ENCODE measurements around the gene CUL7.
A peak's percentile ranks its signal among the peaks of the same experiment; 100 is the strongest.

The CUL7 gene

GRCh38 chr6:43074847-43075669 lies 21.4 kb upstream of the CUL7 start:
- H3K4me3 Mint-ChIP-seq: peak overlapping the region; percentile 36
- no peaks in the 10 kb centered on the region for H3K4me1 Mint-ChIP-seq
- no peak for ATAC-seq (replicated peaks; ENCODE audit: extremely low read depth, poor library complexity, severe bottlenecking)
- no peak for DNase-seq (ENCODE audit: low spot score in 2 of 2)
- no peak overlapping the region for H3K27ac Mint-ChIP-seq (ENCODE audit: low read depth)
- H3K9me3 Mint-ChIP-seq: no peaks in the 10 kb centered on the region
- H3K36me3 Mint-ChIP-seq (ENCODE audit: insufficient read depth): peaks cover 5% of the 10 kb centered on the region
- H3K27me3 Mint-ChIP-seq: peaks cover 13% of the 10 kb centered on the region

DNA sequence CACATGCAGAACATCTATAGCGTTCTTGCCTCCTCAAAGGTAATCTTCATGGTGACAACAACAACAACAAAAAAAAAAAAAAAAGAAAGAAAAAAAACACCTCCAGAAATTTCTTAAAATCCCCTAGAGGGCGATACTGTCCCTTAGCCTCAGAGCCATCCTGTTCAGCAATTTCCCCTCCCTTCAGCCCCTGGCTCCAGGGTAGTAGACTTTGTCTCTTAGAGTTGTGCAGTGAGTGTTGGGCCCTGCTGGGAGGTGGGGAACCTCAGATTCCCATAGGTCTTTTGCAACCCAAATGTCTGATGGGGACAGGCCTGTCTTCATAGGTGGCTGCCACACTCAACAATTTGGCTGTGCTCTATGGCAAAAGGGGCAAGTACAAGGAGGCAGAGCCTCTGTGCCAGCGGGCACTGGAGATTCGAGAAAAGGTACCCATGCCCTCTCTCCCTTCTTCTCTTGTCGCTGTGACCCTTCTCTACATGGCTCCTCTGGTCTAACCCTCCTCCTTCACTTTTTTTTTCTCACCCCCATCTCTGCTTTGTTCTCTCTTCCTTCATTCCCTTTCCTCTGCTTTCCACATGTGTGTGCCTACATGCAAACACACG lies 16.5 kb upstream of the CUL7 start:
- no peaks in the 10 kb centered on the region for H3K27me3 Mint-ChIP-seq
- H3K9me3 Mint-ChIP-seq: no peaks in the 10 kb centered on the region
- no peak overlapping the region for H3K27ac Mint-ChIP-seq (ENCODE audit: low read depth)
- no peaks in the 10 kb centered on the region for H3K4me1 Mint-ChIP-seq
- peaks cover 7% of the 10 kb centered on the region for H3K36me3 Mint-ChIP-seq (ENCODE audit: insufficient read depth)
- no peak for DNase-seq (ENCODE audit: low spot score in 2 of 2)
- ATAC-seq (replicated peaks; ENCODE audit: extremely low read depth, poor library complexity, severe bottlenecking): peak; percentile 32
- H3K4me3 Mint-ChIP-seq: no peak overlapping the region

DNA sequence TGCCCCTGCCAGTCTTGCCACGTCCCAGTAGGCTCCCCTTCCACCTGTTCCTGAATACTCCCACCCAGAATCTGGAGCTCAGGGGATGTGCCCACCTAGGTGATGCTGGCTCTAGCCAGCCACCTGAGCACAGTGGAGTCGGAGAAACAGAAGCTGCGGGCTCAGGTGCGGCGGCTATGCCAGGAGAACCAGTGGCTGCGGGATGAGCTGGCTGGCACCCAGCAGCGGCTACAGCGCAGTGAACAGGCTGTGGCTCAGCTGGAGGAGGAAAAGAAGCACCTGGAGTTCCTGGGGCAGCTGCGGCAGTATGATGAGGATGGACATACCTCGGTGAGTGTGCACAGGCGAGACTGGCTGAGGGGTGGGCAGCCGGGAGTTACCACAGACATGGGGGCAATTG lies 9.2 kb upstream of the CUL7 start:
- no peak overlapping the region for H3K27ac Mint-ChIP-seq (ENCODE audit: low read depth)
- no peaks in the 10 kb centered on the region for H3K27me3 Mint-ChIP-seq
- no peaks in the 10 kb centered on the region for H3K9me3 Mint-ChIP-seq
- DNase-seq (ENCODE audit: low spot score in 2 of 2): no peak
- H3K4me1 Mint-ChIP-seq: peaks cover 39% of the 10 kb centered on the region
- H3K4me3 Mint-ChIP-seq: no peak overlapping the region
- peaks cover 8% of the 10 kb centered on the region for H3K36me3 Mint-ChIP-seq (ENCODE audit: insufficient read depth)
- ATAC-seq (replicated peaks; ENCODE audit: extremely low read depth, poor library complexity, severe bottlenecking): no peak

GRCh38 chr6:43061861-43062260 lies 8.2 kb upstream of the CUL7 start:
- H3K4me3 Mint-ChIP-seq: no peak overlapping the region
- H3K27ac Mint-ChIP-seq (ENCODE audit: low read depth): no peak overlapping the region
- peaks cover 40% of the 10 kb centered on the region for H3K4me1 Mint-ChIP-seq
- no peaks in the 10 kb centered on the region for H3K9me3 Mint-ChIP-seq
- no peak for DNase-seq (ENCODE audit: low spot score in 2 of 2)
- ATAC-seq (replicated peaks; ENCODE audit: extremely low read depth, poor library complexity, severe bottlenecking): no peak
- peaks cover 16% of the 10 kb centered on the region for H3K36me3 Mint-ChIP-seq (ENCODE audit: insufficient read depth)
- H3K27me3 Mint-ChIP-seq: no peaks in the 10 kb centered on the region

- no peaks in the 10 kb centered on the region for H3K9me3 Mint-ChIP-seq
- H3K27me3 Mint-ChIP-seq: no peaks in the 10 kb centered on the region
- peaks cover 16% of the 10 kb centered on the region for H3K36me3 Mint-ChIP-seq (ENCODE audit: insufficient read depth)
- peaks cover 40% of the 10 kb centered on the region for H3K4me1 Mint-ChIP-seq
- H3K4me3 Mint-ChIP-seq: peak overlapping the region; percentile 93
- H3K27ac Mint-ChIP-seq (ENCODE audit: low read depth): peak overlapping the region; percentile 32
- DNase-seq (ENCODE audit: low spot score in 2 of 2) (no peak), ATAC-seq (replicated peaks; ENCODE audit: extremely low read depth, poor library complexity, severe bottlenecking) (no peak)
Observed at GRCh38 chr6:43060755-43061633, 7.3 kb upstream of the CUL7 start.

- ATAC-seq (replicated peaks; ENCODE audit: extremely low read depth, poor library complexity, severe bottlenecking) (no peak), DNase-seq (ENCODE audit: low spot score in 2 of 2) (no peak)
- peaks cover 19% of the 10 kb centered on the region for H3K36me3 Mint-ChIP-seq (ENCODE audit: insufficient read depth)
- peak overlapping the region; percentile 93 for H3K4me3 Mint-ChIP-seq
- no peaks in the 10 kb centered on the region for H3K27me3 Mint-ChIP-seq
- H3K4me1 Mint-ChIP-seq: peaks cover 40% of the 10 kb centered on the region
- H3K27ac Mint-ChIP-seq (ENCODE audit: low read depth): peak overlapping the region; percentile 98
- H3K9me3 Mint-ChIP-seq: no peaks in the 10 kb centered on the region
Observed at GRCh38 chr6:43060034-43060754, 6.5 kb upstream of the CUL7 start.

- peak within 1 kb of the TSS; percentile 98 for H3K27ac Mint-ChIP-seq (ENCODE audit: low read depth)
- H3K27me3 Mint-ChIP-seq: no peaks in the 10 kb centered on the region
- DNase-seq (ENCODE audit: low spot score in 2 of 2) (peak; percentile 88 to 97), ATAC-seq (replicated peaks; ENCODE audit: extremely low read depth, poor library complexity, severe bottlenecking) (peak; percentile 99)
- peaks cover 19% of the 10 kb centered on the region for H3K36me3 Mint-ChIP-seq (ENCODE audit: insufficient read depth)
- H3K4me1 Mint-ChIP-seq: peaks cover 42% of the 10 kb centered on the region
- H3K4me3 Mint-ChIP-seq: peak within 1 kb of the TSS; percentile 93
- no peaks in the 10 kb centered on the region for H3K9me3 Mint-ChIP-seq
Observed at GRCh38 chr6:43059168-43060033, 5.8 kb upstream of the CUL7 start, which contains the start of the genes KLC4 and MRPL2. TSS of gene KLC4 (plus strand) at chr6:43059631. CDS start at chr6:43061336, 1,705 bp downstream. TSS of gene MRPL2 (minus strand) at chr6:43059434. CDS start at chr6:43059381, 53 bp downstream.

GRCh38 chr6:43058531-43058930 lies 4.9 kb upstream of the CUL7 start:
- Mint-ChIP-seq H3K36me3 (ENCODE audit: insufficient read depth) (peaks cover 26% of the 10 kb centered on the region), H3K4me1 (peaks cover 50% of the 10 kb centered on the region), H3K27me3 (no peaks in the 10 kb centered on the region), H3K27ac (ENCODE audit: low read depth) (peak overlapping the region; percentile 98), H3K4me3 (peak overlapping the region; percentile 93), H3K9me3 (no peaks in the 10 kb centered on the region)
- no peak for DNase-seq (ENCODE audit: low spot score in 2 of 2)
- ATAC-seq (replicated peaks; ENCODE audit: extremely low read depth, poor library complexity, severe bottlenecking): no peak

DNA sequence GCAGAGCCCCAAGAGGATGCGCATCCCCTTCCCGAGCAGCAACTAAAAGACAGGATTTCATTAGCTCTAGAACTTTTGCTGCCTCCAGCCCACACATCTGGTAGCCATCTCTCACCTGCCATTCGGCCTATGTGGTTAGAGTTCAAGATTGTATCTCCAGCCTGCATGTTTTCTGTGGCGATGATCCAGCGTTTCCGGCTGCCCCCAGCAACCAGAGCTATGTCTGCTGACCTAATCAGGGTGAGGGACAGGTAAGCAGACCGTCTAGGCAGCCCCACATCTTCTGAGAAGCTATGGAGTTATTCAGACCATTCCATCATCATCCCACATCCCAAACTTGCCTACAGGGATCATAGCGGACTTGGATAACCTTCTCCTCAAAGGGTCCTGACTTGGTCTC lies 2.3 kb upstream of the CUL7 start:
- DNase-seq (ENCODE audit: low spot score in 2 of 2): no peak
- Mint-ChIP-seq H3K27me3 (no peaks in the 10 kb centered on the region), H3K9me3 (no peaks in the 10 kb centered on the region), H3K4me1 (peaks cover 61% of the 10 kb centered on the region), H3K36me3 (ENCODE audit: insufficient read depth) (peaks cover 33% of the 10 kb centered on the region), H3K4me3 (no peak overlapping the region), H3K27ac (ENCODE audit: low read depth) (peak overlapping the region; percentile 14)
- no peak for ATAC-seq (replicated peaks; ENCODE audit: extremely low read depth, poor library complexity, severe bottlenecking)

DNA sequence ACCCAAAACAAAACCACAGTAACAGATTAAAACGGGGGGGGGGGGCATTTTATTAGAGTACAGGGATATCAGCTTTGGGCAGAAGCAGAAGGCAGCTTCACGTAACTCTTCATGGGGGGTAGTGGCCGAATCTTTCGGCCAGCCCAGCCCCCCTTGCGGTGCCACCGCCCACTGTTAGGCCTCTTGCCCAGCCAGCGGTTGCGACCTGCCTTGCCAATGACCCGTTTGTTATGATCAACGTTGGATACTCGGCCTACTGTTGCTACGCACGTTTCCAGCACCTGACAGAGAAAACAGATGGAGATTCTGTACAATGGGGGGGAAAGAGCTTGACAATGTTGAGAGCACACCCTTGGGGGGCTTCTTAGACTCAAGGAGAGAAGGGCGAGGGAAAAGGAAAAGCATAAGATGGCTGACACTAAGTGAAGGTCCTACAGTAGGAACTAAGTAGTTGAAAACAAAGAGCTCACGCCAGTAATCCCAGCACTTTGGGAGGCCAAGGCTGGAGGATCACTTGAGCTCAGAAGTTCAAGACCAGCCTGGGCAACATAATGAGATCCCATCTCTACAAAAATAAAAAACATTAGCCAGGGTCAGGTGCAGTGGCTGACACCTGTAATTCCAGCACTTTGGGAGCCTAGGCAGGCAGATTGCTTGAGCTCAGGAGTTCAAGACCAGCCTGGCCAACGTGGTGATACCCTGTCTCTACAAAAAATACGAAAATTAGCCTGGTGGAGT lies 724 bp upstream of the CUL7 start:
- H3K27ac Mint-ChIP-seq (ENCODE audit: low read depth): peak overlapping the region; percentile 91
- no peaks in the 10 kb centered on the region for H3K27me3 Mint-ChIP-seq
- peak overlapping the region; percentile 93 for H3K4me3 Mint-ChIP-seq
- H3K4me1 Mint-ChIP-seq: peaks cover 53% of the 10 kb centered on the region
- no peaks in the 10 kb centered on the region for H3K9me3 Mint-ChIP-seq
- DNase-seq (ENCODE audit: low spot score in 2 of 2) (no peak), ATAC-seq (replicated peaks; ENCODE audit: extremely low read depth, poor library complexity, severe bottlenecking) (no peak)
- H3K36me3 Mint-ChIP-seq (ENCODE audit: insufficient read depth): peaks cover 35% of the 10 kb centered on the region

Data from central memory CD8-positive, alpha-beta T cell (primary cell).